Lung (tissue), 12 donors: ENCODE measurements around the gene RSPO4. TPM values are rescaled to one million over a fixed set of nuclear protein-coding genes. Genes with fewer than 3 reads are reported as not detected.

Source experiments
- ATAC-seq: fragments of 200-7000 bp; cut with Tn5 transposase; one replicate; pipeline ENCODE4 v1.9.1; 2020; ENCODE audit warnings: moderate number of reproducible peaks; ENCODE audit not compliant: insufficient read depth, low FRiP score
- DNase-seq, 3 donors: peaks; one replicate each; pipeline ENCODE4 v3.0.0-alpha.2; 2013 to 2017
- H3K27ac ChIP-seq, 2 donors: one replicate each; pipeline ENCODE4 v1.5.1; 2013; ENCODE audit warnings: mild to moderate bottlenecking in 2 of 2, moderate library complexity in 2 of 2, control low read depth in 1 of 2, inconsistent platforms in 1 of 2, low read depth in 1 of 2, low read length in 1 of 2
- H3K27me3 ChIP-seq, 3 donors: one replicate each; pipeline ENCODE4 v1.5.1; 2013; ENCODE audit warnings: low read length in 2 of 3; ENCODE audit not compliant: control insufficient read depth in 3 of 3, insufficient read depth in 3 of 3
- H3K36me3 ChIP-seq, 4 donors: one replicate each; pipeline ENCODE4 v1.5.1; 2013; ENCODE audit warnings: low read length in 4 of 4, mild to moderate bottlenecking in 1 of 4, moderate library complexity in 1 of 4; ENCODE audit not compliant: control insufficient read depth in 4 of 4, insufficient read depth in 4 of 4
- H3K4me1 ChIP-seq, 5 donors: one replicate each; pipeline ENCODE4 v1.5.1; 2013; ENCODE audit warnings: low read length in 5 of 5, mild to moderate bottlenecking in 2 of 5, moderate library complexity in 1 of 5; ENCODE audit not compliant: control insufficient read depth in 5 of 5, insufficient read depth in 5 of 5
- H3K4me3 ChIP-seq: one replicate; pipeline ENCODE4 v1.5.1; 2013; ENCODE audit warnings: mild to moderate bottlenecking, control low read depth, moderate library complexity
- H3K9ac ChIP-seq, 2 donors: one replicate each; pipeline ENCODE4 v1.5.1; 2013; ENCODE audit warnings: low read length in 2 of 2, control low read depth in 1 of 2; ENCODE audit not compliant: insufficient read depth in 1 of 2
- H3K9me3 ChIP-seq, 4 donors: one replicate each; pipeline ENCODE4 v1.5.1; 2013; ENCODE audit warnings: low read length in 3 of 4, mild to moderate bottlenecking in 1 of 4, moderate library complexity in 1 of 4; ENCODE audit not compliant: control insufficient read depth in 4 of 4, insufficient read depth in 3 of 4
- WGBS, 2 donors: extraction: QIAGEN DNeasy Blood & Tissue Kit; methylation state at CpG; one replicate each; pipeline ENCODE4 v1.1.7; 2013; 5-methylcytosine and 5-hydroxymethylcytosine counted together
- polyA plus RNA-seq, 2 donors: library from polyadenylated mRNA; stranded (reverse); fragments of 200-250 nt; gene quantifications; one replicate each; pipeline ENCODE4 v1.2.1, GENCODE V29; 2013
- total RNA-seq, 2 donors: library from RNA; depleted of rRNA in 1 of 2; stranded (reverse); fragments of >200 nt in 1 of 2; gene quantifications; one replicate each; pipeline ENCODE4 v1.2.1, GENCODE V29; 2014 to 2021
- TF ChIP-seq, protein P1 (sequence below): IDR thresholded peaks from 2 replicates; pipeline ENCODE4 v1.5.1; 2012; ENCODE audit warnings: mild to moderate bottlenecking; ENCODE audit errors: control extremely low read depth, extremely low read depth
- donor health status: control.
- donor health status: control.
- donor health status: Bipolar disorder and iron deficiency.
- donor health status: healthy.
- donor health status: DM: yes; HTN: yes; CAD: no.

Gene RSPO4
- total and polyA plus RNA-seq, 4 donors: 1.00 to 7.4 (median 2.5) TPM

DNA sequence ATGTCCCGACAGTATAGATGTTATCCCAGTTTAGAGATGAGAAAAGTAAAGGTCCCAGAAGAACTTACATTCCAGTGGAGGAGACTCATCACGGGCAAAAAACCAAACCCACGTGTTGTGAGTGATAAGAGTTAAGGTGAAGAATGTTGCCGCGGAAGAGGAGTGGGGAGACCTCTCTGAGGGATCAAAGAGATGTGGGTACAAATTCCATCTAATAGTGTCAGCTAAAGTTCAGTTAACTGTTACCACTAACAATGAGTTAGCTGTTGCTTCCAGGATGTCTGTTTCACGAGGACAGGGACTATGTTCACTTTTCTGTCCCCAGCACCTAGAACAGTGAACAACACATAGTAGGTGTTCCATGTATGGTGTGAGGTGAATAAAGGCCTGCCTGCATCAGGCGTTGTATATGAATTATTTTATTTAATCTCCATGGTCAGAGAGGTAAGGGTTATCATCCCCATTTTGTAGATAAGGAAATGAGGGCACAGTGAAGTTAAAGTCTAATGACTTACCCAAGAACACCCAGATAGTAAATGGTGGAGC, 39.8 kb upstream of the RSPO4 start:
- TF ChIP-seq, protein P1, sequence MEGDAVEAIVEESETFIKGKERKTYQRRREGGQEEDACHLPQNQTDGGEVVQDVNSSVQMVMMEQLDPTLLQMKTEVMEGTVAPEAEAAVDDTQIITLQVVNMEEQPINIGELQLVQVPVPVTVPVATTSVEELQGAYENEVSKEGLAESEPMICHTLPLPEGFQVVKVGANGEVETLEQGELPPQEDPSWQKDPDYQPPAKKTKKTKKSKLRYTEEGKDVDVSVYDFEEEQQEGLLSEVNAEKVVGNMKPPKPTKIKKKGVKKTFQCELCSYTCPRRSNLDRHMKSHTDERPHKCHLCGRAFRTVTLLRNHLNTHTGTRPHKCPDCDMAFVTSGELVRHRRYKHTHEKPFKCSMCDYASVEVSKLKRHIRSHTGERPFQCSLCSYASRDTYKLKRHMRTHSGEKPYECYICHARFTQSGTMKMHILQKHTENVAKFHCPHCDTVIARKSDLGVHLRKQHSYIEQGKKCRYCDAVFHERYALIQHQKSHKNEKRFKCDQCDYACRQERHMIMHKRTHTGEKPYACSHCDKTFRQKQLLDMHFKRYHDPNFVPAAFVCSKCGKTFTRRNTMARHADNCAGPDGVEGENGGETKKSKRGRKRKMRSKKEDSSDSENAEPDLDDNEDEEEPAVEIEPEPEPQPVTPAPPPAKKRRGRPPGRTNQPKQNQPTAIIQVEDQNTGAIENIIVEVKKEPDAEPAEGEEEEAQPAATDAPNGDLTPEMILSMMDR: no peak
- H3K9me3 ChIP-seq: no peaks in the 10 kb centered on the region
- H3K36me3 ChIP-seq: no peaks in the 10 kb centered on the region
- H3K9ac ChIP-seq: no peak overlapping the region
- H3K27me3 ChIP-seq: no peaks in the 10 kb centered on the region
- H3K4me1 ChIP-seq: no peaks in the 10 kb centered on the region
- DNase-seq (no peak), ATAC-seq (no peak)
- H3K27ac ChIP-seq: no peak overlapping the region
- WGBS, 2 donors: 76 to 94% methylated on average over 7 of the region's 7 CpGs
- no peak overlapping the region for H3K4me3 ChIP-seq

DNA sequence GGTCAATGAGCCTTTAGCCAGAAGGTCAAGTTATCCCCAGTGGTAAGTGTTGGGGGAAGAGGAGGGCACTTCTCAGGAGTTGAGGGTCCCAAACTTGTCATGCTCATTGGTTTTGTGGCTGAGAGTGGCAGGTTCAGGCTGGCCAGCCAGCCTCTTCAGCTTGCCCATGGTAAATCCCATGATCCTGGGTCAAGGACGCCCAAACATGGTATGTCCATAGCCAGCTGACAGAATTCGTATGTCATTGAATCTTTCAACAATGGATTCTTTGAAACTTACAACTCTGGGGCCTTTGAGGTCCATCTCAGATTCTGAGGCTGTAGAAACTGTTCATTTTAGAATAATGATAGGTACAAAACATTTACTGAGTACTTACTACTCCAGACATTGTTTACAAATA, 36.1 kb upstream of the RSPO4 start:
- Histone ChIP-seq H3K4me3 (no peak overlapping the region), H3K27me3 (no peaks in the 10 kb centered on the region), H3K36me3 (no peaks in the 10 kb centered on the region), H3K9me3 (no peaks in the 10 kb centered on the region), H3K4me1 (peaks cover 0 to 2% (median 0%) of the 10 kb centered on the region in 5 donors), H3K27ac (no peak overlapping the region), H3K9ac (no peak overlapping the region)
- TF ChIP-seq, protein P1: no peak
- DNase-seq (no peak), ATAC-seq (no peak)
- 75 to 85% methylated on average over 2 of the region's 2 CpGs for WGBS, 2 donors

DNA sequence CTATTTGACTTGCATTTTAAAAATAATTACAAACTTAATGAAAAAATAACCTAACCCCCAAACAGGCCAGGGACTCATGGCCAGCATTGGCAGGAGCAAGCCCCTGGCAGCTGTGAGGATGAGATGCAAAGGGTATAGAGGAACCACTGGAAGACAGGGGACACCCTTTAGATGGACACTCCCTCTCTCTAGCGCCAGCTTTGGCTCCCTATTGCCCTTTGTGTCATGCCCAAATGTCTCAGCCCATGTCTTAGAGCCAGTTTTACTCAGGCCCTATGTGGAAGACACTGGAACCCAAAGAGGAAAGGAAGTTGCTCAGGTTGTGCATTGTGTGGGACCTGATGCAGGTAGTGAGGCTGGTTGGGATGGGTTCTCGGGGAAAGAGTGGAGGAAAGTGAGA, 34.9 kb upstream of the RSPO4 start:
- TF ChIP-seq, protein P1: no peak
- no peak overlapping the region for H3K4me3 ChIP-seq
- H3K27ac ChIP-seq: no peak overlapping the region
- H3K4me1 ChIP-seq: peaks cover 0 to 2% (median 0%) of the 10 kb centered on the region in 5 donors
- 67 to 94% methylated on average over 2 of the region's 2 CpGs for WGBS, 2 donors
- H3K9me3 ChIP-seq: no peaks in the 10 kb centered on the region
- no peaks in the 10 kb centered on the region for H3K27me3 ChIP-seq
- no peak for DNase-seq
- H3K9ac ChIP-seq: no peak overlapping the region
- no peak for ATAC-seq
- H3K36me3 ChIP-seq: no peaks in the 10 kb centered on the region

DNA sequence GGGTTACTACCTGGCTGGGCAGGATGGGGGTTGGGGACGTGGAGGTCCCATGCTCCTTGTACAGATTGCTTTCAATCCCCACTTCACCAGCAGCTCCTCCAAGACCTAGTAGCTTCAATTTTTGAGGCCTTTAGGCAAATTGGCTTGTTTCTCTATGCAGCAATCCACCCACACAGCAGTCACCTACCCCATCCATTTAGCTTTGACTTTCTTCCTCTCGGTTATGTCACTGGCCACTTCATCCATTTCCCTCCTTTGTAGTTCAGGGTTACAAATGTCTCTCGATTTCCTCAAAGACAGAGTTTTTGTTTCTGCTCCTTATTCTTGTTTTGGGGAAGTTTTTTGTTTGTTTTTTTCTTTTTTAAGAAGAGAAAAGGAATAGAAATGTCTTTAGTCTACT, 33.4 kb upstream of the RSPO4 start:
- DNase-seq: no peak
- no peaks in the 10 kb centered on the region for H3K9me3 ChIP-seq
- TF ChIP-seq, protein P1: no peak

More for the DNA sequence above, 33.4 kb upstream of the RSPO4 start:
- ATAC-seq: no peak
- no peaks in the 10 kb centered on the region for H3K27me3 ChIP-seq
- H3K36me3 ChIP-seq: no peaks in the 10 kb centered on the region
- 52 to 73% methylated on average over 3 of the region's 3 CpGs for WGBS, 2 donors
- H3K4me1 ChIP-seq: peaks cover 0 to 2% (median 0%) of the 10 kb centered on the region in 5 donors
- no peak overlapping the region for H3K27ac ChIP-seq
- no peak overlapping the region for H3K9ac ChIP-seq
- H3K4me3 ChIP-seq: no peak overlapping the region
